Transverse colon (tissue), 4 donors: ENCODE results near the gene ZNF346. TPM values are rescaled to one million over a fixed set of nuclear protein-coding genes. Genes with fewer than 3 reads are reported as not detected.

ENCODE experiments used
- DNase-seq: peaks from one replicate; pipeline ENCODE4 v3.0.0-alpha.2; 2019
- H3K27ac ChIP-seq, 4 donors: fragments of 200-600 bp; sonication (generic); 2 replicates each; pipeline ENCODE4 v1.5.1; 2016 to 2018; ENCODE audit warnings: inconsistent platforms in 4 of 4
- H3K27me3 ChIP-seq: fragments of 200-600 bp; sonication (generic); 2 replicates; pipeline ENCODE4 v1.5.1; 2017; ENCODE audit warnings: inconsistent platforms
- H3K36me3 ChIP-seq, 4 donors: fragments of 200-600 bp; sonication (generic); 2 replicates each; pipeline ENCODE4 v1.5.1; 2017 to 2019; ENCODE audit warnings: inconsistent platforms in 4 of 4
- H3K4me1 ChIP-seq, 4 donors: fragments of 200-600 bp; sonication (generic); 2 replicates each; pipeline ENCODE4 v1.5.1; 2017 to 2020; ENCODE audit warnings: inconsistent platforms in 4 of 4
- H3K4me3 ChIP-seq, 4 donors: fragments of 200-600 bp; sonication (generic); 1 replicate in 1 of 4; 2 replicates in 3 of 4; pipeline versions ENCODE4 v1.5.1 to v1.6.1; 2017 to 2019; ENCODE audit warnings: inconsistent platforms in 4 of 4
- H3K9me3 ChIP-seq, 2 donors: fragments of 200-600 bp; sonication (generic); 2 replicates each; pipeline ENCODE4 v1.5.1; 2017 to 2019; ENCODE audit warnings: inconsistent platforms in 2 of 2
- CTCF ChIP-seq, 5 experiments: fragments of 200-600 bp in 3 of 5; fragments of 450-650 bp in 2 of 5; sonication (generic) in 3 of 5; IDR thresholded peaks; 1 replicate in 2 of 5; 2 replicates in 3 of 5; pipeline ENCODE4 v1.5.1; 2016 to 2017; ENCODE audit warnings: antibody characterized with exemption in 5 of 5, inconsistent platforms in 3 of 5, mild to moderate bottlenecking in 2 of 5, moderate library complexity in 1 of 5
- EP300 ChIP-seq: sonication (generic); formaldehyde crosslinking; IDR thresholded peaks from one replicate; pipeline ENCODE4 v1.6.1; 2017; ENCODE audit warnings: antibody characterized with exemption, low read depth
- POLR2A ChIP-seq: fragments of 450-650 bp; IDR thresholded peaks from one replicate; pipeline ENCODE4 v1.6.1; 2016; ENCODE audit warnings: antibody characterized with exemption, mild to moderate bottlenecking, moderate library complexity
- POLR2AphosphoS5 ChIP-seq, 3 donors: sonication (generic); formaldehyde crosslinking; IDR thresholded peaks; one replicate each; pipeline ENCODE4 v1.6.1; 2016; ENCODE audit warnings: antibody characterized with exemption in 3 of 3
- WGBS, 2 donors: methylation state at CpG; one replicate each; pipeline ENCODE4 v1.1.5; 2018; ENCODE audit warnings: low coverage in 1 of 2; 5-methylcytosine and 5-hydroxymethylcytosine counted together
- in situ Hi-C, 4 donors: fragments of 200-750 bp; cut with MboI; loops; one replicate each; pipeline versions ENCODE4 v1.15.0 to v1.15.1; 2017; ENCODE audit warnings: low sequenced_read_pairs in 3 of 4, low pct_ligation_motif_present in 1 of 4, low pct_unique_long_range_greater_than_20kb in 1 of 4
- intact Hi-C: fragments of 100-400 bp; cut with DNase I; formaldehyde crosslinking; loops from one replicate; pipeline ENCODE4 v1.15.1; 2023; ENCODE audit warnings: low total_unique reads
- total RNA-seq, 4 donors: library from RNA; depleted of rRNA; stranded (reverse); fragments of >200 nt; gene quantifications; one replicate each; pipeline ENCODE4 v1.1.0, GENCODE V29; 2016

ZNF346 gene
- total RNA-seq, 4 donors from 2014 or later: 10.1 to 19.5 (median 12.6) TPM

- 62 to 83% methylated on average over 1 to 4 of the region's 4 CpGs for WGBS, 2 donors
- Histone ChIP-seq H3K4me1 (peaks cover 5 to 23% (median 18%) of the 10 kb centered on the region in 4 donors), H3K4me3 (no peak overlapping the region), H3K27me3 (no peaks in the 10 kb centered on the region), H3K9me3 (no peaks in the 10 kb centered on the region), H3K36me3 (no peaks in the 10 kb centered on the region), H3K27ac (no peak overlapping the region)
- DNase-seq: no peak
- no peak for TF ChIP-seq EP300
- in situ Hi-C loops: no loop called here
- intact Hi-C loops: no loop called here
Observed at GRCh38 chr5:177084175-177084574, 61.7 kb downstream of the ZNF346 start.

DNA sequence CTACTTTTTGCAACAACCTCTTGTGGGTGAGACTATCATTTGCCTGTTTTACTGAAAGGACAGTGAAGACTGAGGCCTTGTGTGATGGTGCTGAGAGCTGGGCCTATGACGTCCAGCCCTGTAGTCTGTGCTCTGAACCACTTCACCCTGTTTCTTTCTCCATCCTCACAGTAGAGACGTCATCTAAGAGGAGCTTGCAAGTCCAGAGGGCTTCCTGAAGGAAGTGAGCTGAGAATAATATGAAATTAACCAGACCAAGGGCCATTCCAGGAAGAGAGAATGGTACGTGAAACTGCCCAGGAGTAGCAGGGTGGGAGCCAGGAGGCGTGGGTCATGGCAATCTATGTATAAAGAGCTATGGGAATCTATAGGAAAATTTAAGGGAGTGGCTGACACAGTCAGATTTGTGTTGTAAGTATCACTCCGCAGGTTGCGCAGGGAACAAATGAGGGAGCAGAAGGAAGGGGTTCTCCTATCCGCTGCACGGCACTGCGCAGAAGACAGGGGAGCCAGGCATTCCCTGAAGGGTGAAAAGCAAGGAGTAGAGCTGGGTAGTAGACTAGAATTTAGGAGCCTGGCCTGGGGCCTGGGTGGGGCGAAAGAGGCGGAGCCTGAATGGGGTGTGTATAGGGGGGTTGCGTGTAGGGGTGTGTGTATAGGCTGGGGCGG, 63.6 kb downstream of the ZNF346 start:
- peak overlapping the region; percentile 77 to 87 (median 82) for H3K27ac ChIP-seq
- peaks cover 9 to 38% (median 29%) of the 10 kb centered on the region in 4 donors for H3K4me1 ChIP-seq
- peak overlapping the region in 1 of 4 donors; percentile 52 for H3K4me3 ChIP-seq
- H3K36me3 ChIP-seq: no peaks in the 10 kb centered on the region
- 29 to 56% methylated on average over 9 to 13 of the region's 13 CpGs for WGBS, 2 donors
- DNase-seq: no peak
- TF ChIP-seq POLR2AphosphoS5 (IDR thresholded peaks at IDR 0.05): no peak
- intact Hi-C loops: no loop called here
- H3K9me3 ChIP-seq: no peaks in the 10 kb centered on the region
- in situ Hi-C loops: no loop called here
- no peaks in the 10 kb centered on the region for H3K27me3 ChIP-seq

DNA sequence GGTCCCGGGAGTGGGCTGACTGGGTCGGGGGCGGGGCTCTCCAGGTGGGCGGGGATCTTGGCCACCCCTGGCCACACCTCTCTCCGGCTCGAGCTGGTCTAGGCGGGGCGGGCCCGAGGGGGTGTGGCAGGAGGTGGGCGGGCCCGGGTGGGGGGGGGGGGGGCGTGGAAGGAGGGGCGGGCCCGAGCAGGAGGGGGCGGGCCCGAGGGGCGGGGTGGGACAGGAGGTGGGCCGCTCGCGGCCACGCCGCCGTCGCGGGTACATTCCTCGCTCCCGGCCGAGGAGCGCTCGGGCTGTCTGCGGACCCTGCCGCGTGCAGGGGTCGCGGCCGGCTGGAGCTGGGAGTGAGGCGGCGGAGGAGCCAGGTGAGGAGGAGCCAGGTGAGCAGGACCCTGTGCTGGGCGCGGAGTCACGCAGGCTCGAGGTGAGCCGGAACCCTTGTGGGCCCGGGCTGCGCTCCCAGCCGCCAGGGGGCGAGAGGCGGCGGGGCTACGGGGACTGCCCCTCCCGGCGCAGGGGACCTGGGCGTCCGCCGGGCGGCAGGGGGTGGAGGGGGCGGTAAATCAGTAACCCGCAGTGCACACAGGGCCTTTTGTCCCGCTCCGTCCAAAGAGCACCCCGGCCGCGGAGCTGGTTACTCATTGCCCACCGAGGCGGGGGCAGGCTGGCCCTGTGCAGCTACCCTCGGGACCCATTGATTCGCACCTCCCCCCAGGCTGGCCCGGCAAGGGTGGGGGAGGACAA, 64.3 kb downstream of the ZNF346 start, which contains the start of gene FGFR4:
TSS of gene FGFR4 (plus strand) at position 262 of the 744 bp plus-strand sequence. CDS start 2,688 bp downstream, outside the sequence.
- Histone ChIP-seq H3K27me3 (no peaks in the 10 kb centered on the region), H3K36me3 (no peaks in the 10 kb centered on the region), H3K4me1 (peaks cover 9 to 42% (median 35%) of the 10 kb centered on the region in 4 donors), H3K9me3 (no peaks in the 10 kb centered on the region), H3K4me3 (peak within 1 kb of the TSS; percentile 14 to 52 (median 42)), H3K27ac (peak within 1 kb of the TSS; percentile 77 to 87 (median 82))
- in situ Hi-C loops (no loop called here), intact Hi-C loops (no loop called here)
- TF ChIP-seq CTCF (IDR thresholded peaks at IDR 0.05): peak; percentile 73 to 98 (median 82)
- TF ChIP-seq POLR2A: peak; percentile 74
- TF ChIP-seq EP300: no peak
- peak; percentile 46 to 66 (median 62) for TF ChIP-seq POLR2AphosphoS5 (IDR thresholded peaks at IDR 0.05)
- peak; percentile 89 for DNase-seq
- WGBS, 2 donors: 1% methylated on average over 28 of the region's 68 CpGs; no CpG with 5 or more reads in 1 of the 2 donors

DNA sequence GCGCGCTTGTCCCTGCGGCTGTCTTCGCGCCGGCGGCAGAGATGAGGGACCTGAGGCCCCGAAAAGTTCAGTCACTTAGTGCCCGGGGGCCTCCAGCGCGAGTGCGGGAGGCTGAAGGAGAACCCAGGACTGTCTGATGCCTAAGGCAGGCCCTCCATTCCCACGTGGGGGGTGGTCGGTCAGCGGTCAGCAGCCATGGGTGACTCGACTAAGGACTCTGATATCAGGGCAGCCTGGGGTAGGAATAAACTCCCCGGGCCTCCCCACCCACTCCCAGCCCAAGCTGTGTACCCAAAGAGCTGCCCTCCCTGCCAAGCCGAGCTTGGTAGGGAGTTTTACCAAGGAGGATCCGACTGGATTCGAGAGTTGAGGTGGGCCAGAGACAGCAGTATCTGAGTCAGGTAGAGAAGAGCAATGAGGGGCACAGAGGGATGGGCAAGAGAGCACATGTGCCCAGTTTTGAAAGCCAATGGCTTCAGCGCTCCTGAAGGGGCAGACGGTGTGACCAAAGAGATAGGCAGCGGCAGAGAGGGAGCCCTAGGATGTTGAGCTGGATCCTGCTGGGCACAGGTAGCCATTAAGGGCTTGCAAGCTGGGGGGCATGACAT, 65.0 kb downstream of the ZNF346 start:
- no peaks in the 10 kb centered on the region for H3K9me3 ChIP-seq
- peaks cover 9 to 45% (median 37%) of the 10 kb centered on the region in 4 donors for H3K4me1 ChIP-seq
- 28% methylated on average over 11 of the region's 23 CpGs; no CpG with 5 or more reads in 1 of the 2 donors for WGBS, 2 donors
- peak overlapping the region; percentile 59 to 87 (median 82) for H3K27ac ChIP-seq
- intact Hi-C loops (no loop called here), in situ Hi-C loops (no loop called here)
- H3K4me3 ChIP-seq: peak overlapping the region in 3 of 4 donors; percentile 37 to 52 (median 46)
- H3K27me3 ChIP-seq: no peaks in the 10 kb centered on the region
- no peak for DNase-seq
- no peaks in the 10 kb centered on the region for H3K36me3 ChIP-seq
- no peak for TF ChIP-seq POLR2AphosphoS5 (IDR thresholded peaks at IDR 0.05)

DNA sequence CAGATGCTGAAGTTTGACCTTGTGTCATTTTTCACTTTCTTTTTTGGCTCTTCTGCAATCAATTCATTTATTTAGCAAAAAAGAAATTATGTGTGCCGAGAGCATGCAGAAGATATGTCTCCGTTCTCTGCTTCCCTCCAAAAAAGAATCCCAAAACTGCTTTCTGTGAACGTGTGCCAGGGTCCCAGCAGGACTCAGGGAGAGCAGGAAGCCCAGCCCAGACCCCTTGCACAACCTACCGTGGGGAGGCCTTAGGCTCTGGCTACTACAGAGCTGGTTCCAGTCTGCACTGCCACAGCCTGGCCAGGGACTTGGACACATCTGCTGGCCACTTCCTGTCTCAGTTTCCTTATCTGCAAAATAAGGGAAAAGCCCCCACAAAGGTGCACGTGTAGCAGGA, 66.6 kb downstream of the ZNF346 start:
- peak overlapping the region; percentile 63 to 87 (median 73) for H3K27ac ChIP-seq
- no peak for DNase-seq

More for the DNA sequence above, 66.6 kb downstream of the ZNF346 start:
- no peak for TF ChIP-seq CTCF (IDR thresholded peaks at IDR 0.05)
- TF ChIP-seq POLR2A: no peak
- no peak for TF ChIP-seq EP300
- TF ChIP-seq POLR2AphosphoS5 (IDR thresholded peaks at IDR 0.05): no peak
- Histone ChIP-seq H3K27me3 (no peaks in the 10 kb centered on the region), H3K9me3 (no peaks in the 10 kb centered on the region), H3K4me1 (peaks cover 9 to 45% (median 37%) of the 10 kb centered on the region in 4 donors), H3K36me3 (no peaks in the 10 kb centered on the region), H3K4me3 (no peak overlapping the region)
- WGBS, 2 donors: 33 to 40% methylated on average over 2 to 5 of the region's 5 CpGs
- in situ Hi-C loops: no loop called here
- intact Hi-C loops: no loop called here
